Hepatic stellate cell (primary cell): ENCODE data around the gene BIRC7.

Experiments
- DNase-seq: peaks from one replicate; pipeline ENCODE4 v3.0.0; 2011; ENCODE audit warnings: low spot score

BIRC7 gene

DNA sequence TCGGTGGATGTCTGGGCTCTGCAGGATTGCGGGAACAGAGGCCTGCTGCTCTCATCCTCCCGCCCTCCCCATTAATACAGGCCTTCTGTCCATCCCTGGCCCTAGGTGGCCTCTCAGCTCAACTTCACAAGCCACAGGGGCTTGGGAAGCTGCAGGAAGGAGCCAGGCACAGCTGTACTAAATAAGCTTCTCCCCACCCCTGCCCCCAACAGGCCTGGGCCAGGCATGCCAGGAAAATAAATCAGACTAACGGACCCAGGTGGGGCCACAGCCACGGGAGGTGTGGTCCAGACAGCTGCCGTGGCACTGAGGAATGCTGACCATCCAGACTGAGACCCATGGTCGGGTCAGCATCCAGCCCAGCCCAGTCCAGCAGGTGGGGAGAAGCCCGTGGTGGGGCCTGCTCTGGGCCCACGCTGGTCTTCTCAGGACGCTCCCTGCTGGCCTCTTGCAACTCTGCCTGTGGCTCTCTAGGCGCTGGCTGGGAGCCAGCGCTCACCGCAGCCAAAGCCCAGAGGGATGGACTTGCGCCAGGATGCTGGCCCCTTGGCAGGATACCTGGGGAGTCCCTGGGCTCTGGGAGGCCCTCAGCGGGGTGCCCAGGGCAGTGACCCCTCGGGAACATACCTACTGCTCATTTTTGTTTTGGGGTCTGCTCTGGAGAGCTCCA, 11.2 kb upstream of the BIRC7 start:
- DNase-seq: peak; percentile 52

- no peak for DNase-seq
Observed at GRCh38 chr20:63225082-63225454, 10.6 kb upstream of the BIRC7 start.

GRCh38 chr20:63226042-63226943, 9.4 kb upstream of the BIRC7 start:
- DNase-seq: no peak

GRCh38 chr20:63227260-63227659, 8.4 kb upstream of the BIRC7 start:
- no peak for DNase-seq

GRCh38 chr20:63228806-63229205, 6.9 kb upstream of the BIRC7 start:
- no peak for DNase-seq

DNA sequence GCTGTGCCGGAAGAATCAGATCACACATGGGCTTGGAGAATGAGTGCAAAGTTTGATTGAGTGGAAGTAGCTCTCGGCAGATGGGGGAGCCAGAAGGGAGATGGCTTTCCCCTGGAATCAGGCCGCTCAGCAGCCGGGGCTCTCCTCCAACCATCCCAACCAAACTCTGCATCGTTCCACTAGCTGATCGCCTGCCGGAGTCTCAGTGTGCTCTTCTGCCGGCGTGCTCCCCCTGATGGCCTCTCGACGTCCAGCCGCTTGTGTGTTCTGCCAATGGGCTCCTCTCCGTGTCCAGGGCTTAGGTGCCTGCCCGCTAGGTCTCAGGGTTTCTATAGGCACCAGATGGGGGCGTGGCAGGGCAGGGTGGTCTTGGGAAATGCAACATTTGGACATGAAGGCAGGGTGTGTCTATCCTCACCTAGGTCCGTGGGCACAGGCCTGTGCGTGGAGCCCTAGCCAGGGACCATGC, 4.9 kb upstream of the BIRC7 start:
- DNase-seq: peak; percentile 76

DNA sequence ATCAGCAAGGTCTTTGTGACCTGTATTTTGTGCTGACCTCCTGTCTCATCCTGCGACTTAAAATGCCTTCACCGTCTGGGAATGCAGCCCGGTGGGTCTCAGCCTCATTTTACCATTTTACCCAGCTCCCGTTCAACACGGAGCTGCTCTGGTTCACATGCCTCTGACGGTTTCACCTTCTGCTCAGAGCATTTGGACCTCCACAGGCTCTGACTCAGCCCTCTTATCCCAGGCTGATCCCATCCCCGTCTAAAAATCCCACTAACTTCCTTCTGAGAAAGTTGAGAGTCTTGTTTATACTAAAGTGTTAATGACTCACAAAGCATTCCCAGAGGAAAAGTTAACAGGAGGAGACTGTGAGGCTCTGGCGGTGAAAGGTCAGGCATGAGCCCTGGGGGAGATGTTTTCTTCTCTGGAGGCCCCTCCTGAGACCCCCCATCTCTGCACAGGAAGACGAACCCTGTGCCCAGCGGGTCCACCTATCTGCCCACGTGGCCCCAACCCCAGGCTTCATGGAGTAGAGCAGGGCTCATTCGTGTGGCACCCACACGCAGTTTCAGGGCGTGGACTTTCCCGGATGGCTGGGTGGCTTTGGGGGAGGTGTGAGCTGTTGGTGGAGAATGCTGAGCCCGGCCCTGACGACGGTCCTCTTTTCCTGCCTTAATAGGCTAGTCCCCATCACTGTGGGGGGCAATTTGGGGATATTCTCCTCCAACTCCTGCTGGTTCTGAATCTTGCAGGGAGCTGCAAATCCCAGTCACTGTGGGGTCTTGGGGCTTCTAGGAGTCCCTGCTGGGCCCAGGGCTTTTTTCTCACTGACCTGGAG, 3.3 kb upstream of the BIRC7 start:
- peak; percentile 97 for DNase-seq

GRCh38 chr20:63233061-63233344, 2.7 kb upstream of the BIRC7 start:
- DNase-seq: no peak

DNA sequence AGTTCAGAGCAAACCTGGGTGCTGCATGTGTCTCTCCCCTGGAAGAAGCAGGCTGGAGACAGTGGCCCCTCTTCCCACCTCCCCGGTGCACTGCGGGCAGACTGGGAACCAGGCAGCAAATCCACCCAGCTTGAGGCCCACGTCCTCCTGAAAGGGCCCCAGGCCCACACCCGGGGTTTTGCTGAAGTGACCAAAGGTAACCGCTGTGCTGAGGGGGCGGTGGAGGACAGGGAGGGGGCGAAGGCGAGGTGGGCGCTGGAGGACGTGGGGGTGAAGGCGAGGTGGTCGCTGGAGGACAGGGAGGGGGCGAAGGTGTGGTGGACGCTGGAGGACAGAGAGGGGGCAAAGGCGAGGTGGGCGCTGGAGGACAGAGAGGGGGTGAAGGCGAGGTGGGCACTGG, 1.8 kb upstream of the BIRC7 start:
- DNase-seq: no peak

GRCh38 chr20:63234693-63235398, 859 bp upstream of the BIRC7 start:
- DNase-seq: no peak

DNA sequence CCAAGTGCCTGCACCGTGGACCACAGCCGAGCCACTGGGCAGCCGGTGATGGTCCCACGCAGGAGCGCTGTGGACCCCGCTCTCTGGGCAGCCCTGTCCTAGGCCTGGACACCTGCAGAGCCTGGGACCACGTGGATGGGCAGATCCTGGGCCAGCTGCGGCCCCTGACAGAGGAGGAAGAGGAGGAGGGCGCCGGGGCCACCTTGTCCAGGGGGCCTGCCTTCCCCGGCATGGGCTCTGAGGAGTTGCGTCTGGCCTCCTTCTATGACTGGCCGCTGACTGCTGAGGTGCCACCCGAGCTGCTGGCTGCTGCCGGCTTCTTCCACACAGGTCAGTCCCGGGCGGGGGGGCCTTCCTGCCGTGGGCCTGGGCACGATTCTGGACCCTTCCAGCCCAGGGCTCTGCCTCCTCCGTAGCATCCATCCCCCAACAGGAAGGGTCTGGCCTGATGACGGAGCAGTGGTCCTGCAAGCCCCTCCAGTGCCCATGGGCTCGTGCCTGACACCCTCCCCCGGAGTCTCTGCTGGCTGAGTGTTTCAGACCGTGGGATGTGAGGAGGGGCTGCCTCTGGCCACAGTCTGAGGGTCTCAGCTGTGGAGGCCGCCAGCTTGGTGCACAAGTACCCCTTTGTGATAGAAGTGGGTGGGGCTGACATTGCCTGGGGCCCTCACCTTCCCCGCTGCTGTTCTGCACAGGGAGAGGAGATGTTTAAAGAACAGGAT, 572 bp downstream of the BIRC7 start:
- DNase-seq: no peak

- no peak for DNase-seq
Observed at GRCh38 chr20:63238031-63238430, 2.3 kb downstream of the BIRC7 start.

DNA sequence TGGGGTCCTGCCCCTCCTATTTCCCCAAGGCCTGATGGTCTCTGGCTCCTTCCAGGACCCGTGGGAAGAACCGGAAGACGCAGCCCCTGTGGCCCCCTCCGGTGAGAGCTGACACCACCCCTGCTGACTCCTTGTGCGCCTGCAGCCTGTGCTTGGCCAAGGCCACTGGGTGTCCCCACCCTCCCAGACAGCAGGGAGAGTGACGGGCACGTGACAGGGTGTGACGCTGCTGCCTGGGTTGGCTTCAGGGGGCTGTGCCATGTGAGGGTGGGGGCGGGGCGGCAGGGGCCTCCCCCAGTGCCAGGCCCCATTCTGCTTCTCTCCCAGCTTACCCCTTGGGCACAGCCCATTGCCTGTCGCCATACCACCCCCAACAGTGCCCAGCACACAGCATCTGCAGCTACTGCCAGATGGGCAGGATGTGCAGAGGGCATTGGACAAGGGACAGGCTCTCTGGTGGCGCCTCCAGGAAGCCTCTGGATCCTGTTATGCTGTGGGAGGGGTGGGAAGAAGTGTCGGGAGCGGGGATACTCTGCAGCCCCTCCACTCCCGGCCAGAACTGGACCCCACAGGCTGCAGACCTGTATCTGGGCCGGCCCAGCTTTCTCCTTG, 2.9 kb downstream of the BIRC7 start:
- no peak for DNase-seq

DNA sequence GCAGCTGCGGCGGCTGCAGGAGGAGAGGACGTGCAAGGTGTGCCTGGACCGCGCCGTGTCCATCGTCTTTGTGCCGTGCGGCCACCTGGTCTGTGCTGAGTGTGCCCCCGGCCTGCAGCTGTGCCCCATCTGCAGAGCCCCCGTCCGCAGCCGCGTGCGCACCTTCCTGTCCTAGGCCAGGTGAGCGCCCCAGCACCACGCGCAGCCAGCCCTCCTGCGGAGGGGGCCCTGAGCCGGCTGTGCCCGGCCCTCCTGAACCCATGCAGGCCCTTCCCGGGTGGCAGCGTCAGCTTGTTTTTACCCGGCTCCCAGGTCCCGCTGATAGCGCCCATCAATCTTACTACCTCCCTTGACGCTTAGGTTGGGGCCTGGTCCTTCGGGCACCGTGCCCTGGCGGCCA, 3.7 kb downstream of the BIRC7 start:
- DNase-seq: no peak

DNA sequence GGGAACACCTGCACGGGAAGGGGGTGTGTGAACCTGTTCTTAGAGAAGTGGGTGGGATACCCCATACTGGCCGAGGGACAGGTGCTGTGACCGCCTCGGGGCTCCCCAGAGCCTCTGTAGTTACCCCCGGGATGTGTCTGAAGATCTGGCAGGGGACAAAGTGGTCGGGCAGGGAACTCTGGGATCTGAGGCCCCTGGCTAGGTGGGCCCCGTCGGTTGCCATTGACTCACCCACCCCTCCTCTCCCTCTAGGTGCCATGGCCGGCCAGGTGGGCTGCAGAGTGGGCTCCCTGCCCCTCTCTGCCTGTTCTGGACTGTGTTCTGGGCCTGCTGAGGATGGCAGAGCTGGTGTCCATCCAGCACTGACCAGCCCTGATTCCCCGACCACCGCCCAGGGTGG, 4.3 kb downstream of the BIRC7 start:
- DNase-seq: no peak

- DNase-seq: no peak
Observed at GRCh38 chr20:63241272-63241671, 5.6 kb downstream of the BIRC7 start.

DNA sequence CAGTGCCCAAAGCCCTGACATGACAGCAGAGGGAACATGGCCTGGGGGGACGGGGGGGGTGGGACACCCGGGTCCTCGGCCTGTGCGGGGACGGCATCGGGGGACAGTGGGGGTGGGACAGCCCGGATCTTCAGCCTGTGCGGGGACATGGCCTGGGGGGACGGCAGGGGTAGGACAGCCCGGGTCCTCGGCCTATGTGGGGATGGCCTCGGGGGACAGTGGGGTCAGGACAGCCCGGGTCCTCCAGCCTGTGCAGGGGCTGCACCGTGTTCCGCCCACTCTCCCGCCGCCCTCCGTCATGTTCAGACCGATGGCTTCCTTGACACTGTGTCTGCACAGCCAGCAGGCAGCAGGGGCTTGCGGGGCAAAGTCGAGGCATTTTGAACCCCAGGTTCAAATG, 7.0 kb downstream of the BIRC7 start:
- DNase-seq: no peak

DNA sequence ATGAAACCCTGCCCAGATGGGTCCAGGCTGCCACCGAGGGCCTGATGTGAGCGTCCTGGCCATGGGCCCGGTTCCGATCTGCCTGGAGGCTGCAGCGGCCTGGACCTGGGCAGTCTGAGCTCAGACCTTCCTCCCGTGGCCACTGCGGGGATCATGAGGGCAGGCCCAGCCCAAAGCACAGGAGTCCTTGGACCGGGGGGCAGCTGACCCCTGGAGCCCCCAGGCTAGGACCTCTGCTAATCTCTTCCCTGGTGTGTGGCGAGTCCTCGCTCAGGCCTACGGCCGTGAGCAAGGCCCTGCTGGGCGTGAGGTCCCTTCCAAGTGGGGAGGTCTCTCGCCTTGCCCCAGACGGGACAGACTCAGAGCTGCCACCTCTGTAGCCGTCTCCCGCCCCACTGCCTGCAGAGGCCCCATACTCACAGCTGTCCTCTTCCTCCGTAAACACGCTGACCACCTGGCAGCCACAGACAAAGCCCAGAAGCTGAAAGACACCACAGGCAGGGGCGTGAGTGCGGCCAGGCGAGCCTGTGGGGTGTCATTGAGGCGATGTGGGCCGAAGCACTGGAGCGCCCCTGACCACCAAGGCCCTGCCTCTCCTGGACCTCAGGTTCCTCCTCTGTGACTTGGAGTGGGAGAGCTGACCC, 8.0 kb downstream of the BIRC7 start:
- DNase-seq: no peak

DNA sequence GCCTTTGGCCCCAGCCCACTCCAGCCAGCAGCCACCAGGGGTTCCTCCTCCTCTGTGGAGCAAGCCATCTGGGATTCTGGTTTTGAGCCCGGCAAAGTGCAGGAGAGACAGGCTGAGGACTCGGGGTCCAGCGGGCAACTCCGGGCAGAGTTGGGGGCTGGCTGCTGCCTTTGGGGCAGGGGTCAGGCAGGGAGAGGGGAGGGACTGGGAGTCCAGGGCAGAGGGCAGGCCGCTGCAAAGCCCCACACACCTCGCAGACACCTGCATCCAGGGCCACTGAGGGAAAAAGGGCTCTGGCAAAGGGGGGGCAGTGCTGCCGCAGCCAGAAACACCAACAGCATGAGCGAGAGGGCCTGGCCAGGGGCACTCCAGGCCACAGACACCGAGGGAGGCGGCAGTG, 8.8 kb downstream of the BIRC7 start:
- DNase-seq: no peak

DNA sequence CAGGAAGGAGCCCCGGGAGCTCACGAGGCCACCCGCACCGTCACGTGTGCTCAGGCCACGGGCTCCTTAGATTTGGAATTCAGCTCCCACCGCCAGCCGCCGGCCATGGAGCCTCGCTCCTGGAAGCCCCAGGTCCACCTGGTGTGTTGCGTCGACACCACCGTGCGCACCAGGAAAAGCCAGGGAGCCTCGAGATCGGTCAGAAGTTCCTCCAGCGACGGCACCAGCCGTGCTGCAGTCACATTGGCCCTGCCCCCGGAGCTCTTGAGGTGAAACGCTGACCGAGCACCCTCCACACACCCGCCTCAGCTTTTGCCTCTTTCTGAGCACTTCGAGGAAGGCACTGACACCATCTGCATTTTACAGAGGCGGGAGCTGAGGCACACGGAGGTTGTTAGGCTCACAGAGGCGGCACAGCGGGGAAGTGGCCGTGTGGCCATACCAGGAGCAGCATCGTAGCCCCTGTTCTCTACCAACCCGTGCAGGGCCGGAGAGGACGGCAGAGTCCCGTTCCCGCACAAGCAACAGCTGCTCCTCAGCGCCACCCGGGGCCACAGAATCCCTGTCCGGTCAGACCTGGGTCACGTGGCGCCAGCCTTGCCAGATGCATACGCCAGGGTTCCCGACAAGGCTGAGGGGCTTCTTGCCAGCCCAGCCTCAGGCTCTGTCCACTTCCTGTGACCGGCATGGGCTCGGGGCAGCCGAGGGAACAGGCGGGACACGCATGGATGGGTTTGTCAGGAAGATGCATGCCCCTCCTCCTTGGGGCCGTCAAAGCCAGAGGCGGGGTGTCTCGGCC, 11.0 kb downstream of the BIRC7 start:
- DNase-seq: no peak
